ENCODE measurements around the gene KCNK16. TPM values are rescaled to one million over a fixed set of nuclear protein-coding genes. Genes with fewer than 3 reads are reported as not detected.
A peak's percentile ranks its signal among the peaks of the same experiment; 100 is the strongest.

The KCNK16 gene
- total and polyA plus RNA-seq, 2 of the 13 experiments (the other 11 are each of a cell fraction or from before 2014, with no cell fraction given) = not detected

- TF ChIP-seq KAT8 (CRISPR knock-in tag; IDR thresholded peaks at IDR 0.05) (no peak), MTERF4 (CRISPR knock-in tag; IDR thresholded peaks at IDR 0.05) (no peak), ZFP36 (IDR thresholded peaks at IDR 0.05; ENCODE audit: borderline replicate concordance, low read depth, low read length, partially characterized antibody) (no peak), REPIN1 (CRISPR knock-in tag; IDR thresholded peaks at IDR 0.05; ENCODE audit: borderline replicate concordance, low read depth) (no peak), ZNF747 (CRISPR knock-in tag; IDR thresholded peaks at IDR 0.05; ENCODE audit: borderline replicate concordance) (no peak), ZNF317 (CRISPR knock-in tag; IDR thresholded peaks at IDR 0.05) (no peak), CEBPB (IDR thresholded peaks at IDR 0.05; ENCODE audit: borderline replicate concordance, low read depth, low read length) (peak; percentile 92), RAD51 (IDR thresholded peaks at IDR 0.05; ENCODE audit: borderline replicate concordance) (no peak), ZNF547 (CRISPR knock-in tag; IDR thresholded peaks at IDR 0.05) (no peak), HMG20B (CRISPR knock-in tag; conservative IDR thresholded peaks at IDR 0.05) (no peak), MLXIP (CRISPR knock-in tag; IDR thresholded peaks at IDR 0.05; ENCODE audit: borderline replicate concordance) (no peak), MAZ (IDR thresholded peaks at IDR 0.05; ENCODE audit: borderline replicate concordance, low read depth, low read length) (no peak), MAZ (CRISPR knock-in tag; IDR thresholded peaks at IDR 0.05; ENCODE audit: low read depth) (no peak; the same call in 1 of the 2 replicates), ZNF549 (CRISPR knock-in tag; IDR thresholded peaks at IDR 0.05) (no peak), ZBTB2 (CRISPR knock-in tag; IDR thresholded peaks at IDR 0.05; ENCODE audit: low read depth) (no peak), MIER3 (CRISPR knock-in tag; IDR thresholded peaks at IDR 0.05; ENCODE audit: borderline replicate concordance) (0 out of 2 replicates have a peak, but pooled peaks have one; percentile 34), RAD21 (CRISPR knock-in tag; IDR thresholded peaks at IDR 0.05) (no peak), GMEB1 (CRISPR knock-in tag; IDR thresholded peaks at IDR 0.05; ENCODE audit: borderline replicate concordance) (no peak), ELF1 (CRISPR knock-in tag; IDR thresholded peaks at IDR 0.05) (no peak), THYN1 (CRISPR knock-in tag; IDR thresholded peaks at IDR 0.05; ENCODE audit: borderline replicate concordance, low read depth) (no peak), ZBTB39 (CRISPR knock-in tag; IDR thresholded peaks at IDR 0.05) (0 out of 2 replicates have a peak, but pooled peaks have one; percentile 38)
Measured at GRCh38 chr6:39298061-39298460, 24.4 kb downstream of the KCNK16 start (continued).

All from HepG2 (cell line).